Stimulated activated CD4-positive, alpha-beta T cell treated with anti-CD3 and anti-CD28 coated beads, TNF-alpha, amount 100 ng/mL, for 4 hours (primary cell): ENCODE measurements around the gene TCF4.
A peak's percentile ranks its signal among the peaks of the same experiment; 100 is the strongest.

ENCODE experiments used
- DNase-seq, 3 experiments: peaks; one replicate each; pipeline ENCODE4 v3.0.0-alpha.2; 2020; ENCODE audit warnings: low read depth in 3 of 3

Gene TCF4

GRCh38 chr18:55234366-55235093, 353.5 kb downstream of the TCF4 start:
- peak in 2 of 3 experiments; percentile 1 for DNase-seq

GRCh38 chr18:55233857-55234256, 354.1 kb downstream of the TCF4 start:
- no peak for DNase-seq

DNA sequence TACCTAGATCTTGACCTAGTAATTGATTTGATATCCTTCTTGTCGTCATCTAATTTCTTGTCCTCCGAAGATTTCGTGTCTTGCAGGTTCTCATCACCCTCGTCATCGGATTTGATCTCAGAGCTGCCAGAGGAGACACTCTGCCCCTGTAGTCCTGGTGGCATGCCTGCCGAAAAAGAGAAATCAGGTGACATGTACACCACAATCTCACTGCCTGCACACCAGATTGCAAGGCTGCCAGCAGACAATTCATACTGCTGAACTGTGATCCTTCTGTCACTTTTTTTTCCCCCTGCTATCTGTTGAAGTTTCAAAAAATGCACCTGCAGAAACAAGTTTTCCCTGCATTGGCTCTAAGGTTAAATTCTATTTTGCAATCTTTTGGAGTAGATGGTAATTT, 355.5 kb downstream of the TCF4 start:
- DNase-seq, result no peak

- no peak for DNase-seq
Observed at GRCh38 chr18:55229682-55230081, 358.3 kb downstream of the TCF4 start.

DNA sequence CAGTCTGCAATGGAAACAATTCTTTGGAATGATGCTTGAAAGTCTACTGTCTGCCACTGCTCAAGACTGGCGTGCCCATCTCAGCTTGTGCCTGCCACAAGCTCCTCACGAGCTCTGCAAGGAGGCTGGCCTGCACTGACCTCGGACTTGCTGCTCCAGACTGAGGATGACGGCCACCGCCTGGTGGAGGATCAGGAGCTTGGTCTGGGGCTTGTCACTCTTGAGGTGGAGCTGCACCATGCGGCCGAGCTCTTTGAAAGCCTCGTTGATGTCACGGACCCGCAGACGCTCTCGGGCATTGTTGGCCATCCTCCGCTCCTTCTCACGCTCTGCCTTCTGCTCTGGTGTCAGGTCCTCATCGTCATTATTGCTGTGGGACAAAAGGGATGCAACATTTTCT, 359.3 kb downstream of the TCF4 start:
- DNase-seq, result no peak

- no peak for DNase-seq
Observed at GRCh38 chr18:55228191-55228590, 359.8 kb downstream of the TCF4 start.

DNA sequence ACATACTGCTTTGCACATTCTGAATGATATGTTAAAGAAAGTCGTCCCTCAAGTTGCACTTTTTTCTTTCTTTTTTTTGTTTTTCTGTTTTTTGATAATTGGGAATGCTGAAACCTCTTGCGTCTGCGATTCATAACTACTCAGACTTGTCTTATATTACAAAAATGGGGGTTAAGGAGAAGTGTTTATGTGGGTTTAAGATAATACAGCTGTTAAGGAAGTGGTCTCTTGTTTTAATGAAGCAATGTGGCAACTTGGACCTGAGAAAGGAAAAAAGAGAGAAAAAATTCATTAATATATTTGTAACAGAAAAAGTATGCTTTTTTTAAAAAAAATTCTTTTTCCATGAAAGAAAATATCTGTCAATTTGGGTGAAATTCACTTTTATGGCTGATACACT, 360.2 kb downstream of the TCF4 start:
- DNase-seq, result no peak

GRCh38 chr18:55226044-55226443, 361.9 kb downstream of the TCF4 start:
- no peak for DNase-seq

- DNase-seq, result no peak
Observed at GRCh38 chr18:55224086-55224625, 363.8 kb downstream of the TCF4 start.

DNA sequence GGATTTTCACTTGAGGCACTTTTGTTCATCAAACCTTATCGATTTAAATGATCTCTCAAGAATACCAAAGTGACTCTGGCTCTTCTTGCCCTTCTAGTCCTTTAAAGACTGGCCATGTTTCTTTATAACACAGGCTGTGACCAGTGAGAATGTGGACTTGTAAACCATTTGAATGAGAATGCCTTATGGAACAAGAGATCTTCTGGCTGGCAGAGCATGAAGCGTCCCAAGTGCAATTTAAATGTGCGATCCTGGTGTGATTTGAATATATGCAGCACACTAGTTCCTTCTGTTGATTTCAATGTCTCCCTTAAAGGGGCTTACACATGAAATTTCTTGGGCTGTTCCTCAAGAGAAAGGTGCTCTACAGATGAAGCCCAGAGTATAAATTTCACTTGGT, 366.4 kb downstream of the TCF4 start:
- DNase-seq, result no peak

- no peak for DNase-seq
Observed at GRCh38 chr18:55220523-55220922, 367.5 kb downstream of the TCF4 start.

DNA sequence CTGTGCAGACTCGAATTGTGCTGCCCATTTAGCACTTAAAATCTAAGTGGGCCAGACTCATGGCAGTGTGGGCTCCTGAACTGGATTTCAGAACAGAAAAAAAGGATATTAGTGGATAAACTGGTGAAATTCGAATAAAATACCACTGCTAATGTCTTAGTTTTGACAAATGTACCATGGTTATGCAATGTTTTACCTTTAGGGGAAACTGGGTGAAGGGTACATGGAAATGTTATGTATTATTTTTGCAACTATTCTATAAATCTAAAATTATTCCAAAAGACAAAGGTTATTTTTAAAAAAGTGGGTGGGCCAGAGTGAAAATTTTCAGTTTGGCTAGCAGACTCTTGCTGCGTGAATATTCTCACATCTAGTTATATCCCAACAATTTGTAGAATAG, 368.2 kb downstream of the TCF4 start:
- no peak for DNase-seq

- DNase-seq, result no peak
Observed at GRCh38 chr18:55219059-55219458, 368.9 kb downstream of the TCF4 start.

DNA sequence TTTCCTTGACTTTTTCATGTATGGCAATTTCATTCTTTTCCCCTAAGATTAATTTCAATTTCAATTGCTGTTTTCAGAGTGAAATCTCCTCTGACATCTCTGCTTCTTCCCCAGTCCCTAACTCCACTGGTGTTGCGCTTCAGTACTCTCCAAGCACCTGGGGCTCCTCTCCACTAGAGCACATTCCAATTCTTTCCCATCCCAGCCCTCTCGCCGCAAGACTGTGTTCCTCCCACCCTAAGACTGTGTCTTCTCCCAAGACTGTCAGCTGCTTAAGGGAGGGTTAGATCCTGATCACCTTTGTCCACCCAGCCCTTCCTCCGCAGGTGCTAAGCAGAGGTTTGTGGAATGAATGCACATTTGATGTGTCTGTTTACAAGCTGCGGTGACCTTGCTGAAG, 373.0 kb downstream of the TCF4 start:
- no peak for DNase-seq

- no peak for DNase-seq
Observed at GRCh38 chr18:55214534-55214933, 373.5 kb downstream of the TCF4 start.

DNA sequence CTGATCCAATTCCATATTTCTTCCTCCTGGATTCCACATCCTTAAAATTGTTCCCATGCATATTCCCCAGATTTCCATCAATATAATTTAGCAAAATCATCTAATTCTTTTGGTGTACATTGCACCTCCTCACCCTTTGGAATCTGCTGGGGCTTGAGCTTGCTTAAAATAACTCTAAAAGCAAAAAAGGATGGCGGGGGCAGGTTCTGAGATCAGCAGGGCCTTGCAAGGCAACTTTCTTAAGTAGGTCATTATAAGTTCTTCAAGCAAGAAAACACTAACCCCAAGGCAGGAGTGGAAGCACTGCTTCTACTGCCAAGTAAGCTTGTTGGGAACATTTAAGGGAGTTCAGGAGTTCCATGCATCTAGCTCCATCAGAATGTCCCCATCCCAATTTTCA, 374.4 kb downstream of the TCF4 start:
- DNase-seq, result no peak

- no peak for DNase-seq
Observed at GRCh38 chr18:55206927-55207326, 381.1 kb downstream of the TCF4 start.

DNA sequence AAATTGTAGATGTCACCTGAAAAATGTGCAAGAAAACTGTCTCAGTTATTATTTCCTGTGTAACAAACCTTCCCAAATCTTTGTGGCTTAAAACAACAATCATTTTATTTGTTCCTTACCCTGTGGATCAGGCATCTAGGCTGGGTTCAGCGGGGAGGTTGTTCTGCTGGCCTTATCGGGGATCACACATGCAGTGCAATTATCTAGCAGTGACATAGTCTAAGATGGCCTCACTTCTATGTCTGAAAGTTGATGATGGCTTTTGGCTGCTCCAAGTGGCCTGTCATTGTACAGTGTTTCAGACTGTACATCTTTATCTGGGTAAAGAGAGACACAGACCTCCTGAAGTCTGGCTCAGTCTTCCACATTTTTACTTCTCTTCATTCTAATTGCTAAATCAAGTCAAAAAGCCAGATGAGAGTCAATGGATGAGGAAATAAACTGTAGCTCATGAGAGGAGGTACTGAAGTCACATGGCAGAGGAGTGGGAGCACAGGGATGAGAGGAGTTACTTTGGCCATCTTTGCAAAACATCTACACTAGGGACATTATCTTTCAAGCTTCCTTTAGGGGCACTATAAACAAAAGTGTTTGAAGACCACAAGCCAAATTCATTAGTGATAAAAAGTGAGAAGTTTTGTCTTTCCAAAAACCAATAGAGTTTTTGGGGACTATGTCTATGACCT, 385.6 kb downstream of the TCF4 start:
- DNase-seq, result no peak

DNA sequence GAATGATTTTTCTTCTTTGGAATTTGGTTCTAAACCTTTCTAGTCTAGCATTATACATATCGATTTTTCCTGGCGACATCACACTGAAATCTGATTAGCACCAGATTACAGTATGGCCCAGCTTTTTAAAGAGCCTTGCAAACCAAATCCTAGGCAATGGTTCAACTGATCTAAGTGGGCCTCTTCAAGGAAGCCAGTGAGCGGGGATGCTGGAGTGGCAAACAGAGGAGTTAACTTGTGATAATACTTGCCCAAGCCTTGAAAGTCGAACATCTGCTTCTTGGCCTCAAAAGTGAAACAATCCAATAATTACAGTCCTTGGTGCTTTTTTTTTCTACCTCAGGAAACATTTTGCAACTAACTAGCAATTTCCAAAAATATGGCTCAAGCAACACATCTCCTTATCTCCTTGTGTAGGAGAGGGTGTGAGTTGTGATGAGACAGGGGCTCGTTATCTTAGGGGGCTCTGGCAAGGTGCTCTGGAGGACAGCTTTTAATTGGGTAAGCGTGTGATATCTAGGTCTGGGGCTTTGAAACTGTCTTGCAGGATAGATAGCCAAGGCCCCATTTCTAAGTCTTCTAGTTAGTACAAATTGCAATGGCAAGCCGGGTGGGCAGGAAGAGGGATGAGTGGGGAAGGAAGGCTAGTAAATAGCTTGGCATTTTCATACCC, 388.6 kb downstream of the TCF4 start:
- no peak for DNase-seq

GRCh38 chr18:55195863-55196262, 392.1 kb downstream of the TCF4 start:
- no peak for DNase-seq

DNA sequence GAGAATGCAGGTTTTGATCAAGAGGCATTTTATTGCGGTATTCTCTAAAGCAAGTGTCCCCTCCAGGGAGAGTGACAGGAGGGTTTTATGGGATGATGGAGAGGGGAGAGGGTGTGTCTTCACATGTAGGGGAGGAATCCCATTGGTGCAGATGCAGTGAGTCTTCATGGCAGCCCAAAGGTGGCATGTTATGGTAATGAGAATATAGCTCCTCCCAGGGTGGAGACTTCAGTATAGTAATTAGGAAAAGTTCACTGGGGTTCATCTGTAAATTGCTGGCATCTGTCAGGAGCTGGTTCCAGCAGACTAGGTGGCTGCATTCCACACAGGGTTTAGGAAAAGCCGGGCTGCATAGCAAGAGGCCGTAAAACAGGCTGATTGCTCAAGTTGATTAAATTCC, 398.0 kb downstream of the TCF4 start:
- DNase-seq, result no peak

DNA sequence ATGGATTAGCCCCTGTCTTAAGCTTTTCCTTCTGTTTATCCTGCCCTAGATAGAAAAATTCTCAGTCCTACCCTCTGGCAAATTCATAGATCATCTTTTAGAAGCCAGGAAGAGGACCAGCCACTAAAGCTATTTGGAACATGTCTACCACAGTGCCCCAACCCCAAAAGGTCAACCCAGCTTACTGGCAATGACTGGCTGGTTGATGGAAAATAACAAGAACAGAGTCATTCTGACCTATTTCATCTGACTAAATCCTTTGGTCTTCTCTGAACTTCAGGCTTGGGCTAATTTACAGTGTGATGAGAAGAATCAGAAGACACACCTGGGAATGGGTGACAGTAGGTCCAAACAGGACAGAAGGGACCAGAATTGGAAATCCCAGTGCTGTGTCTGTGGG, 401.4 kb downstream of the TCF4 start:
- DNase-seq, result no peak

DNA sequence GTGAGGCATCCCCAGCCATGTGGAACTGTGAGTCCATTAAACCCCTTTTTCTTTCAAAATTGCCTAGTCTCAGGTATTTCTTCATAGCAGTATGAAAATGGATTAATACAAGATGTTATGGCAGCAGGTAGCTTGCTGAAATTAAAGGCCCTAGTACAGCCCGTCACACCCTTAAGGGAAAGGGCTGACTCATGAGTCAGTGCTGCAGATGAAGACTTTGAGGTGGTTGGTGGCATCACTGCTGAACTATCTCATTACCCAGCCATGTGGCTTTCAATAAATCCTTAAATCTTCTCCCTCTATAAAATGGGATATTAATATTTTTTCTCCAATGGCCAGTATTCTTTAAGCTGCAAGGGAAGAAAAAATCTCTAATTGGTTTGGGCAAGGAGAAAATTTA, 402.6 kb downstream of the TCF4 start:
- DNase-seq, result no peak
